GM23338 (cell line): ENCODE data around the gene LSM3. TPM values are rescaled to one million over a fixed set of nuclear protein-coding genes. Genes with fewer than 3 reads are reported as not detected.

Experiments used
- ATAC-seq: fragments of 200-7000 bp; cut with Tn5 transposase; 3 replicates; pipeline ENCODE4 v1.9.1; 2020
- DNase-seq: peaks from one replicate; pipeline ENCODE4 v3.0.0-alpha.2; 2015; ENCODE audit warnings: low spot score
- H2AFZ ChIP-seq: fragments of 200-600 bp; sonication (generic); 2 replicates; pipeline ENCODE4 v1.8.0; 2016; ENCODE audit warnings: antibody characterized with exemption, mild to moderate bottlenecking, moderate library complexity
- H3F3A ChIP-seq: fragments of 200-600 bp; sonication (generic); replicated peaks from 2 replicates; pipeline ENCODE4 v1.8.0; 2017; ENCODE audit warnings: antibody characterized with exemption, mixed run types, low read depth
- H3K27ac ChIP-seq: fragments of 200-600 bp; sonication (generic); 2 replicates; pipeline ENCODE4 v1.6.1; 2016; ENCODE audit warnings: low read depth
- H3K27me3 ChIP-seq: fragments of 200-600 bp; sonication (generic); 2 replicates; pipeline ENCODE4 v1.8.0; 2016; ENCODE audit warnings: mild to moderate bottlenecking, mixed run types, moderate library complexity; ENCODE audit not compliant: insufficient read depth
- H3K36me3 ChIP-seq: fragments of 200-600 bp; sonication (generic); 2 replicates; pipeline ENCODE4 v1.8.0; 2016; ENCODE audit warnings: mild to moderate bottlenecking; ENCODE audit not compliant: insufficient read depth
- H3K4me1 ChIP-seq: fragments of 200-600 bp; sonication (generic); 2 replicates; pipeline ENCODE4 v1.8.0; 2016; ENCODE audit warnings: mild to moderate bottlenecking, moderate library complexity; ENCODE audit not compliant: insufficient read depth
- H3K4me2 ChIP-seq: fragments of 200-600 bp; sonication (generic); 2 replicates; pipeline ENCODE4 v1.7.1; 2017; ENCODE audit warnings: mixed run types
- H3K4me3 ChIP-seq: fragments of 200-600 bp; sonication (generic); 2 replicates; pipeline ENCODE4 v1.6.1; 2016; ENCODE audit warnings: mixed run types
- H3K79me2 ChIP-seq: fragments of 200-600 bp; sonication (generic); replicated peaks from 2 replicates; pipeline ENCODE4 v1.8.0; 2017; ENCODE audit warnings: mild to moderate bottlenecking; ENCODE audit not compliant: insufficient read depth
- H3K9me2 ChIP-seq: fragments of 200-600 bp; sonication (generic); 2 replicates; pipeline ENCODE4 v1.8.0; 2017; ENCODE audit not compliant: insufficient read depth
- H4K20me1 ChIP-seq: fragments of 200-600 bp; sonication (generic); replicated peaks from 2 replicates; pipeline ENCODE4 v1.8.0; 2017; ENCODE audit warnings: mild to moderate bottlenecking; ENCODE audit not compliant: insufficient read depth
- H3K27ac Mint-ChIP-seq: 2 replicates; pipeline ENCODE4 v1.8.0; 2020; ENCODE audit warnings: inconsistent platforms, mild to moderate bottlenecking, moderate library complexity, mixed read lengths
- H3K27me3 Mint-ChIP-seq: 3 replicates; pipeline ENCODE4 v1.8.0; 2022; ENCODE audit warnings: low read depth, mild to moderate bottlenecking, moderate library complexity, mixed read lengths, inconsistent platforms; ENCODE audit not compliant: insufficient read depth, poor library complexity
- H3K36me3 Mint-ChIP-seq: 3 replicates; pipeline ENCODE4 v1.8.0; 2021; ENCODE audit warnings: low read depth, mild to moderate bottlenecking, inconsistent platforms, moderate library complexity, mixed read lengths
- H3K4me1 Mint-ChIP-seq: 3 replicates; pipeline ENCODE4 v1.8.0; 2020; ENCODE audit warnings: mild to moderate bottlenecking, inconsistent platforms, mixed read lengths
- H3K4me3 Mint-ChIP-seq: 3 replicates; pipeline ENCODE4 v1.8.0; 2021; ENCODE audit warnings: moderate library complexity, mild to moderate bottlenecking, inconsistent platforms, mixed read lengths
- H3K9me3 Mint-ChIP-seq: 3 replicates; pipeline ENCODE4 v1.8.0; 2020; ENCODE audit warnings: moderate library complexity, mild to moderate bottlenecking, inconsistent platforms, mixed read lengths
- CREB1 ChIP-seq: fragments of 250-450 bp; sonication (Bioruptor Pico); IDR thresholded peaks from 2 replicates; pipeline ENCODE4 v1.5.0; 2020; ENCODE audit warnings: low read depth, mild to moderate bottlenecking, moderate library complexity
- CTCF ChIP-seq, 2 experiments: fragments of 200-600 bp in 1 of 2; sonication (generic) in 1 of 2; conservative IDR thresholded peaks; 2 replicates each; pipeline versions ENCODE4 v1.5.1 to v1.6.1; 2016 to 2017; ENCODE audit warnings: antibody characterized with exemption in 2 of 2, low read depth in 2 of 2, mild to moderate bottlenecking in 2 of 2, moderate library complexity in 1 of 2
- ETS1 ChIP-seq: IDR thresholded peaks from 2 replicates; pipeline ENCODE4 v1.6.1; 2016; ENCODE audit warnings: antibody characterized with exemption
- EZH2 ChIP-seq: fragments of 200-600 bp; sonication (generic); IDR thresholded peaks from one replicate; pipeline ENCODE4 v1.8.0; 2017; ENCODE audit warnings: antibody characterized with exemption, mild to moderate bottlenecking, low read depth; ENCODE audit not compliant: unreplicated experiment
- EZH2phosphoT487 ChIP-seq: fragments of 200-600 bp; sonication (generic); IDR thresholded peaks from one replicate; pipeline ENCODE4 v1.8.1; 2018; ENCODE audit warnings: antibody characterized with exemption; ENCODE audit not compliant: unreplicated experiment
- JUNB ChIP-seq: IDR thresholded peaks from one replicate; pipeline ENCODE4 v1.6.1; 2016; ENCODE audit warnings: antibody characterized with exemption; ENCODE audit not compliant: unreplicated experiment
- POLR2AphosphoS5 ChIP-seq: IDR thresholded peaks from 2 replicates; pipeline ENCODE4 v1.6.1; 2016; ENCODE audit warnings: antibody characterized with exemption, low read depth
- REST ChIP-seq: IDR thresholded peaks from one replicate; pipeline ENCODE4 v1.6.1; 2018; ENCODE audit warnings: antibody characterized with exemption; ENCODE audit not compliant: unreplicated experiment
- STAT1 ChIP-seq: IDR thresholded peaks from one replicate; pipeline ENCODE4 v1.6.1; 2016; ENCODE audit warnings: antibody characterized with exemption; ENCODE audit not compliant: unreplicated experiment
- ZNF114 ChIP-seq: fragments of 250-450 bp; sonication (Bioruptor Pico); IDR thresholded peaks from 2 replicates; pipeline ENCODE4 v1.5.0; 2020; ENCODE audit warnings: mild to moderate bottlenecking, moderate library complexity
- ZNF331 ChIP-seq: fragments of 250-450 bp; sonication (Bioruptor Pico); IDR thresholded peaks from 2 replicates; pipeline ENCODE4 v1.5.0; 2020; ENCODE audit warnings: low read depth, mild to moderate bottlenecking, moderate library complexity
- ZNF462 ChIP-seq: fragments of 250-450 bp; sonication (Bioruptor Pico); IDR thresholded peaks from 2 replicates; pipeline ENCODE4 v1.5.0; 2020; ENCODE audit warnings: mild to moderate bottlenecking, moderate library complexity
- polyA plus RNA-seq: library from polyadenylated mRNA; unstranded; fragments of >200 nt; fragmentation: Nextera tagmentation; extraction: Ambion mirVana; gene quantifications from 2 replicates; pipeline ENCODE4 v1.2.1, GENCODE V29; 2016
- total RNA-seq: library from RNA; depleted of rRNA; stranded (reverse); fragments of >200 nt; shearing (Covaris generic); gene quantifications from 2 replicates; pipeline ENCODE4 v1.2.3, GENCODE V29; 2014

LSM3 gene
- total and polyA plus RNA-seq, 2 experiments from 2014 or later, result 20.1 to 71.5 TPM

- TF ChIP-seq REST (no peak), CREB1 (CRISPR knock-in tag) (no peak)
Measured at GRCh38 chr3:14243782-14244181, 65.2 kb downstream of the LSM3 start (continued).

GRCh38 chr3:14244521-14245247 lies 66.1 kb downstream of the LSM3 start:
- Histone ChIP-seq H3K36me3 (no peaks in the 10 kb centered on the region), H3K4me3 (no peak overlapping the region), H3K4me1 (no peaks in the 10 kb centered on the region), H3K27me3 (no peaks in the 10 kb centered on the region), H3K9me2 (0 out of 2 replicates have a peak, but pooled peaks cover 2% of the 10 kb centered on the region), H2AFZ (no peak overlapping the region), H3F3A (no peaks in the 10 kb centered on the region), H4K20me1 (no peaks in the 10 kb centered on the region), H3K79me2 (no peaks in the 10 kb centered on the region), H3K27ac (no peak overlapping the region), H3K4me2 (no peak overlapping the region)
- Mint-ChIP-seq H3K27ac (no peak overlapping the region), H3K4me3 (no peak overlapping the region), H3K4me1 (no peaks in the 10 kb centered on the region), H3K27me3 (peaks cover 6% of the 10 kb centered on the region), H3K36me3 (no peaks in the 10 kb centered on the region; the same call in 2 of the 3 replicates), H3K9me3 (no peaks in the 10 kb centered on the region)
- DNase-seq (no peak), ATAC-seq (no peak)
- no peak for TF ChIP-seq ZNF462 (CRISPR knock-in tag)
- no peak for TF ChIP-seq ZNF331
- no peak for TF ChIP-seq EZH2
- no peak for TF ChIP-seq EZH2phosphoT487
- TF ChIP-seq JUNB, result no peak
- TF ChIP-seq ZNF114 (CRISPR knock-in tag), result no peak
- TF ChIP-seq ETS1, result no peak
- TF ChIP-seq CREB1 (CRISPR knock-in tag), result no peak
- no peak for TF ChIP-seq CTCF (conservative IDR thresholded peaks at IDR 0.05; ENCODE audit: low read depth in 2 of 2)
- TF ChIP-seq POLR2AphosphoS5, result no peak
- TF ChIP-seq STAT1, result no peak
